Activated naive CD4-positive, alpha-beta T cell (primary cell): ENCODE data around the gene CLDN3.
"Not testable (repeated sequence)": the region's sequence is repeated elsewhere in the genome, so short reads cannot be mapped to it uniquely, and the experiment has no call there.

Experiments
- DNase-seq, 4 experiments: peaks; one replicate each; lab custom pipeline; 2025; lab: John Stamatoyannopoulos, UW

Gene CLDN3

GRCh38 chr7:73736885-73737284 lies 33.2 kb downstream of the CLDN3 start:
- DNase-seq: no peak

- DNase-seq: no peak
Measured at GRCh38 chr7:73735528-73735905, 34.6 kb downstream of the CLDN3 start.

- DNase-seq: peak; percentile 19 to 68 (median 50)
Measured at GRCh38 chr7:73734619-73735527, 35.2 kb downstream of the CLDN3 start.

- no peak for DNase-seq
Measured at GRCh38 chr7:73732397-73732796, 37.7 kb downstream of the CLDN3 start.

GRCh38 chr7:73730485-73730884 lies 39.6 kb downstream of the CLDN3 start:
- no peak for DNase-seq

GRCh38 chr7:73728551-73728950 lies 41.5 kb downstream of the CLDN3 start:
- no peak for DNase-seq

GRCh38 chr7:73727952-73728351 lies 42.1 kb downstream of the CLDN3 start:
- no peak for DNase-seq

- no peak for DNase-seq
Measured at GRCh38 chr7:73726083-73726466, 44.0 kb downstream of the CLDN3 start.

- no peak for DNase-seq
Measured at GRCh38 chr7:73723813-73724212, 46.3 kb downstream of the CLDN3 start.

GRCh38 chr7:73722785-73723184 lies 47.3 kb downstream of the CLDN3 start:
- no peak for DNase-seq

GRCh38 chr7:73722182-73722581 lies 47.9 kb downstream of the CLDN3 start:
- not testable (repeated sequence) for DNase-seq

GRCh38 chr7:73721377-73721817 lies 48.7 kb downstream of the CLDN3 start:
- no peak for DNase-seq

GRCh38 chr7:73720443-73720842 lies 49.6 kb downstream of the CLDN3 start:
- DNase-seq: not testable (repeated sequence)

- no peak for DNase-seq
Measured at GRCh38 chr7:73719806-73720169, 50.3 kb downstream of the CLDN3 start.
